ENCODE data around the gene ATP9A.

GRCh38 chr20:51750770-51751388 lies 17.3 kb downstream of the ATP9A start:
- TF ChIP-seq EZH2 (IDR thresholded peaks at IDR 0.05) (no peak), CTCF (IDR thresholded peaks at IDR 0.05) (no peak)

All from neural progenitor cell (in vitro differentiated cells).